ENCODE data around the gene RRM1. TPM values are rescaled to one million over a fixed set of nuclear protein-coding genes. Genes with fewer than 3 reads are reported as not detected.

The RRM1 gene
- total and polyA plus RNA-seq, 7 donors: 9.0 to 39.6 (median 28.5) TPM

DNA sequence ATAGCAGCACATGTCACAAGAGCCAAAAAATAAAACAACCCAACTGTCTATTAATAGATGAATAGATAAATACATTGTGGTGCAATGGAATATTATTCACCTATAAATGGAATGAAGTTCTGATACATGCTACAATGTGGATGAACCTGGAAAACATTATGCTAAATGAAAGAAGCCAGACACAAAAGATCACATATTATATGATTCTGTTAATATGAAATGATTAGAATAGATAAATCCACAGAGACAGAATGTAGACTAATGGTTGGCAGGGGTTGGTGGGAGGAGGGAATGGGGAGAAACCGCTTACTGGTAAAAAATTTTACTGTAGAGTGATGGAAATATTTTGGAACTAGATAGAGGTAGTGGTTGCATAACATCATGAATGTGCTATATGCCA lies 32.9 kb upstream of the RRM1 start:
- Histone ChIP-seq H3K4me1 (peaks cover 0 to 66% (median 59%) of the 10 kb centered on the region in 4 donors), H3K27ac (peak overlapping the region in 1 of 4 donors; percentile 22), H3K9me3 (no peaks in the 10 kb centered on the region), H3K4me3 (no peak overlapping the region), H3K27me3 (no peaks in the 10 kb centered on the region), H3K36me3 (peaks cover 4 to 24% (median 7%) of the 10 kb centered on the region in 4 donors)
- WGBS, 2 donors: 95 to 96% methylated on average over 1 of the region's 1 CpG
- intact Hi-C loops (cut with DNase I): no loop called here
- DNase-seq: no peak
- no peak for TF ChIP-seq EP300 (IDR thresholded peaks at IDR 0.05)
- TF ChIP-seq POLR2AphosphoS5 (IDR thresholded peaks at IDR 0.05): no peak
- TF ChIP-seq POLR2A (IDR thresholded peaks at IDR 0.05): no peak
- TF ChIP-seq, protein P1, sequence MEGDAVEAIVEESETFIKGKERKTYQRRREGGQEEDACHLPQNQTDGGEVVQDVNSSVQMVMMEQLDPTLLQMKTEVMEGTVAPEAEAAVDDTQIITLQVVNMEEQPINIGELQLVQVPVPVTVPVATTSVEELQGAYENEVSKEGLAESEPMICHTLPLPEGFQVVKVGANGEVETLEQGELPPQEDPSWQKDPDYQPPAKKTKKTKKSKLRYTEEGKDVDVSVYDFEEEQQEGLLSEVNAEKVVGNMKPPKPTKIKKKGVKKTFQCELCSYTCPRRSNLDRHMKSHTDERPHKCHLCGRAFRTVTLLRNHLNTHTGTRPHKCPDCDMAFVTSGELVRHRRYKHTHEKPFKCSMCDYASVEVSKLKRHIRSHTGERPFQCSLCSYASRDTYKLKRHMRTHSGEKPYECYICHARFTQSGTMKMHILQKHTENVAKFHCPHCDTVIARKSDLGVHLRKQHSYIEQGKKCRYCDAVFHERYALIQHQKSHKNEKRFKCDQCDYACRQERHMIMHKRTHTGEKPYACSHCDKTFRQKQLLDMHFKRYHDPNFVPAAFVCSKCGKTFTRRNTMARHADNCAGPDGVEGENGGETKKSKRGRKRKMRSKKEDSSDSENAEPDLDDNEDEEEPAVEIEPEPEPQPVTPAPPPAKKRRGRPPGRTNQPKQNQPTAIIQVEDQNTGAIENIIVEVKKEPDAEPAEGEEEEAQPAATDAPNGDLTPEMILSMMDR (IDR thresholded peaks at IDR 0.05): no peak

GRCh38 chr11:4063348-4063747 lies 31.3 kb upstream of the RRM1 start:
- TF ChIP-seq POLR2A (IDR thresholded peaks at IDR 0.05) (no peak), POLR2AphosphoS5 (IDR thresholded peaks at IDR 0.05) (no peak)
- intact Hi-C loops (cut with DNase I): no loop called here
- Histone ChIP-seq H3K27ac (peak overlapping the region in 1 of 4 donors; percentile 2), H3K36me3 (peaks cover 4 to 23% (median 7%) of the 10 kb centered on the region in 4 donors), H3K27me3 (no peaks in the 10 kb centered on the region), H3K4me1 (peaks cover 0 to 59% (median 52%) of the 10 kb centered on the region in 4 donors), H3K4me3 (no peak overlapping the region), H3K9me3 (no peaks in the 10 kb centered on the region)
- 32 to 69% methylated on average over 3 of the region's 3 CpGs for whole genome bisulfite sequencing, 2 donors
- no peak for DNase-seq

DNA sequence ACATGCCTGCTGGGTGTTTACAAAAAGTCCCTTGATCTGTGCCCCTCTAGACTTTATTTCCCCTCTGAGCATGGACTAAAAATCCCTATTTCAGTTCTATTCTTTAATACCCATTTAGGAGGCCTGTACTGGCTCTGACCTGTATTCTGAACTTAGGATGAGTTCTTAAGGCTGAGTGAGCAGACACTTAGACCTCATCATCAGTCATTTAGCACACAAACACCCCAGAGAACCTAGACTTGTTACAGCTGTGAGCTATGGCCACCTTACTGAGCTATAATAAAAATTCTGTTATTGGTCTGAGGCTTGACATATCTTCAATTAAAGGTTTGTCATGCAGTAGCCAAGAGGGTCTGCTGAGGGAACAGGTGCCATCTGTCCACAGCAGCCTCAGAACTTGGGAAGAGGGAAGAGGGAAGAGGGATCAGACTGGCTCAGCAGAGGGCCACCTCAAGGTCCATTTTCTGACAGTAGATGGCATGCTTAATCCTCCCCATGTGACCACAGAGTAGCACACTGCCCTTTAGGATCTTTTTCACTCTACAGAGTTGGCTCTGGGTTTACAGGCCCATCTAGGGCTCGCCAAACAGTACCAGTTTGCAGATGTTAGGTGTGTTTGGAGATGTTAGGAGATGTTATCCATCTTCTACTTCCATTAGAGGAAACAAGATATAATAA lies 30.2 kb upstream of the RRM1 start:
- intact Hi-C loops (cut with DNase I): no loop called here
- WGBS, 2 donors: 96 to 98% methylated on average over 1 of the region's 1 CpG
- DNase-seq: no peak
- Histone ChIP-seq H3K9me3 (no peaks in the 10 kb centered on the region), H3K36me3 (peaks cover under 1 to 18% (median 6%) of the 10 kb centered on the region in 4 donors), H3K4me3 (no peak overlapping the region), H3K27me3 (no peaks in the 10 kb centered on the region), H3K27ac (peak overlapping the region in 3 of 4 donors; percentile 53 to 55 (median 55)), H3K4me1 (peaks cover 0 to 63% (median 54%) of the 10 kb centered on the region in 4 donors)
- TF ChIP-seq POLR2AphosphoS5 (IDR thresholded peaks at IDR 0.05) (no peak), POLR2A (IDR thresholded peaks at IDR 0.05) (no peak), EP300 (IDR thresholded peaks at IDR 0.05) (no peak)
- TF ChIP-seq, protein P1 (IDR thresholded peaks at IDR 0.05): no peak

DNA sequence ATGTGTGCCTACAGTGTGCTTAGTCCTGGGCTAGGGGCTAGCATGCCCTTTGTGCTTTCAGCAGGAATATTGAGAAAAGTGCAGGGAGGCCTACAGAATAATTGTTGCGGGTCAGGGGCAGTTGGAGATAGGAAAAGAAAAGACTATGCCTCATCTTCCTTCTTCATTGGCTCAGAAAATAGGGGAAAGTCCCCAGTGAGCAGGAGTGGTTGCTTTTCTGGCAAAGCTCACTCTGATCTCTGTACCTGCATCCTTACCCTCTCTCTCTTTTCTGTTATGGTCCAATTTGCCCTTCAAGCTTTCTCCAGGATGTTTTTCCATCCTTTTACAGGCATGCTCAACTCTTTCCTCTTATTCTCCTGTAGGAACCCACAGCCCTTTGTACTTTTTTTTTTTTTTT lies 29.5 kb upstream of the RRM1 start:
- H3K4me3 ChIP-seq: no peak overlapping the region
- DNase-seq: no peak
- no peaks in the 10 kb centered on the region for H3K27me3 ChIP-seq
- WGBS, 2 donors: 73 to 88% methylated on average over 1 of the region's 1 CpG
- intact Hi-C loops (cut with DNase I): no loop called here
- H3K9me3 ChIP-seq: no peaks in the 10 kb centered on the region
- peaks cover 0 to 12% (median 0%) of the 10 kb centered on the region in 4 donors for H3K36me3 ChIP-seq
- peaks cover 0 to 68% (median 57%) of the 10 kb centered on the region in 4 donors for H3K4me1 ChIP-seq
- TF ChIP-seq, protein P1 (IDR thresholded peaks at IDR 0.05): no peak
- TF ChIP-seq EP300 (IDR thresholded peaks at IDR 0.05) (no peak), POLR2A (IDR thresholded peaks at IDR 0.05) (no peak), POLR2AphosphoS5 (IDR thresholded peaks at IDR 0.05) (no peak)
- peak overlapping the region in 3 of 4 donors; percentile 53 to 55 (median 55) for H3K27ac ChIP-seq

DNA sequence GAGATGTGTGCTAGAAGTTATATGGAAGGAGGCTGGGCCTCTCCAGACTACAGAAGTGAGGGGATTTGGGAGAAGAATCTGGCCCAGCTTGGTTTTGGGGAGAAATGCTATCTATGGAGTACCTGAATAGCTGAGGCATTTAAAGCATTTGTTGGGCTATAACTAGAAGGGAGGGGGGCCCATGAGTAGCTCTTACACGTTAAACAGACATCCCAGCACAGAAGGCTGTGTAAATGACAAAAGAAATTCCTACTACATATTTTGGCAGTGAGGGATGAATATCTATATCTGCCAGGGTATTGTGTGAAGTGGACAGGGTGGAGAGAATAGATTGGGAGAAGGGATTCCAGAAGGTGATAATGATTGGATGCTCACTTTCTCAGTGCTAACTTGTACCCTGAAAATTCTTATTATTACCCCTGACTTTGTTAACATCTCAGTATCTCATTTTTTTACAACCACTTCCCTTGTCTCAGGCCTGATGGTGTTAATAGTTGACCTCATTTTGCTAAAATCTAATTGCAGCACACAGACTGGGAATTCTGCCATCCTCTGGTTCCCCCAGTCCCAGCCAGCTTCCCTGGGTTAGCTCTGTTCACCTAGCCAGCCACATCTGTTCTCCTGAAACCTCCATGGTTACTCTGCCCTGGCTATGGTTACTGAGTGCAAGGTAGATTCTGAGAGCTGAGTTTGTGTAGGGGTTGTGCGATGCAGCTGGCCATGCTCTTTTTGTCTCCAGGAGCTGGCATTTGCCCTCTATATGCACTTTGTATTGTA lies 28.8 kb upstream of the RRM1 start:
- H3K4me3 ChIP-seq: no peak overlapping the region
- TF ChIP-seq, protein P1 (IDR thresholded peaks at IDR 0.05): no peak
- TF ChIP-seq POLR2AphosphoS5 (IDR thresholded peaks at IDR 0.05) (no peak), EP300 (IDR thresholded peaks at IDR 0.05) (no peak), POLR2A (IDR thresholded peaks at IDR 0.05) (no peak)
- H3K36me3 ChIP-seq: peaks cover 0 to 6% (median 0%) of the 10 kb centered on the region in 4 donors
- H3K27me3 ChIP-seq: no peaks in the 10 kb centered on the region
- WGBS, 2 donors: 82 to 94% methylated on average over 2 of the region's 2 CpGs
- peak overlapping the region in 3 of 4 donors; percentile 53 to 55 (median 55) for H3K27ac ChIP-seq
- intact Hi-C loops (cut with DNase I): no loop called here
- H3K9me3 ChIP-seq: no peaks in the 10 kb centered on the region
- DNase-seq: no peak
- peaks cover 0 to 69% (median 56%) of the 10 kb centered on the region in 4 donors for H3K4me1 ChIP-seq

Data from sigmoid colon (tissue), 7 donors.